Measurements from ENCODE around the gene IGF2BP2.

- TF ChIP-seq JUND (IDR thresholded peaks at IDR 0.05; ENCODE audit: low read length) (no peak), POLR2AphosphoS5 (IDR thresholded peaks at IDR 0.05; ENCODE audit: low read depth, low read length) (no peak)
Observed at GRCh38 chr3:185784317-185784716, 40.5 kb downstream of the IGF2BP2 start.

Measured in H1 (cell line).